BE2C (cell line): ENCODE measurements around the gene LARP6.

Source experiments
- DNase-seq: peaks from one replicate; pipeline ENCODE4 v3.0.0-alpha.2; 2020
- H3K27me3 ChIP-seq: fragments of 250-450 bp; sonication (Bioruptor Pico); 2 replicates; pipeline ENCODE4 v1.5.1; 2020; ENCODE audit warnings: mild to moderate bottlenecking
- H3K36me3 ChIP-seq: fragments of 250-450 bp; sonication (Bioruptor Pico); 2 replicates; pipeline ENCODE4 v1.5.1; 2020; ENCODE audit warnings: mild to moderate bottlenecking
- H3K4me1 ChIP-seq: fragments of 250-450 bp; sonication (Bioruptor Pico); 2 replicates; pipeline ENCODE4 v1.5.1; 2020
- H3K4me3 ChIP-seq: 2 replicates; pipeline ENCODE4 v1.5.1; 2011; ENCODE audit warnings: low read depth, low read length
- H3K9me3 ChIP-seq: fragments of 250-450 bp; sonication (Bioruptor Pico); 2 replicates; pipeline ENCODE4 v1.5.1; 2020
- TF ChIP-seq, protein P1 (sequence below): IDR thresholded peaks from 2 replicates; pipeline ENCODE4 v1.5.1; 2012; ENCODE audit warnings: mild to moderate bottlenecking, low read depth, low read length

The LARP6 gene

DNA sequence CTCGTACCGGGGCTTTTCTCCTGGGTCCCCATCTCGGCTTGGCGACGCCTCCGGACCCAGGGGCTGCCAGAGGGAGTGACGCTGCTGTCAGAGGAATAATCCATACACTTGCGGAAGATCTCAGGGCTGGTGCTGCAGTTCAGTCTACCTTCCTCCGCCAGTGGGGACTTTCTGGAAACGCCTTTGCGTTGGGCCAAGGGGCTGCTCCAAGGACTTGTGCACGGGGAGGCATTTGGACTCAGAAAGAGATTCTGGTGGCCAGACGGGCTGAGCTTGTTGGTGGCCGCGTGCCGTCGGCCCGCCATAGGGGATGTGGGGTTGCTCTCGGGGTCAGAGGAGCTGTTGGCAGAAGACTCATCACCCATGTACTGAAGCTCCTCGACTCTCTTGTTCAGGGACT is 21.8 kb downstream of the LARP6 start:
- no peak overlapping the region for H3K4me3 ChIP-seq
- DNase-seq, result no peak
- H3K27me3 ChIP-seq, result no peaks in the 10 kb centered on the region
- no peaks in the 10 kb centered on the region for H3K36me3 ChIP-seq
- H3K9me3 ChIP-seq, result no peaks in the 10 kb centered on the region
- TF ChIP-seq, protein P1, sequence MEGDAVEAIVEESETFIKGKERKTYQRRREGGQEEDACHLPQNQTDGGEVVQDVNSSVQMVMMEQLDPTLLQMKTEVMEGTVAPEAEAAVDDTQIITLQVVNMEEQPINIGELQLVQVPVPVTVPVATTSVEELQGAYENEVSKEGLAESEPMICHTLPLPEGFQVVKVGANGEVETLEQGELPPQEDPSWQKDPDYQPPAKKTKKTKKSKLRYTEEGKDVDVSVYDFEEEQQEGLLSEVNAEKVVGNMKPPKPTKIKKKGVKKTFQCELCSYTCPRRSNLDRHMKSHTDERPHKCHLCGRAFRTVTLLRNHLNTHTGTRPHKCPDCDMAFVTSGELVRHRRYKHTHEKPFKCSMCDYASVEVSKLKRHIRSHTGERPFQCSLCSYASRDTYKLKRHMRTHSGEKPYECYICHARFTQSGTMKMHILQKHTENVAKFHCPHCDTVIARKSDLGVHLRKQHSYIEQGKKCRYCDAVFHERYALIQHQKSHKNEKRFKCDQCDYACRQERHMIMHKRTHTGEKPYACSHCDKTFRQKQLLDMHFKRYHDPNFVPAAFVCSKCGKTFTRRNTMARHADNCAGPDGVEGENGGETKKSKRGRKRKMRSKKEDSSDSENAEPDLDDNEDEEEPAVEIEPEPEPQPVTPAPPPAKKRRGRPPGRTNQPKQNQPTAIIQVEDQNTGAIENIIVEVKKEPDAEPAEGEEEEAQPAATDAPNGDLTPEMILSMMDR, result no peak
- no peaks in the 10 kb centered on the region for H3K4me1 ChIP-seq

DNA sequence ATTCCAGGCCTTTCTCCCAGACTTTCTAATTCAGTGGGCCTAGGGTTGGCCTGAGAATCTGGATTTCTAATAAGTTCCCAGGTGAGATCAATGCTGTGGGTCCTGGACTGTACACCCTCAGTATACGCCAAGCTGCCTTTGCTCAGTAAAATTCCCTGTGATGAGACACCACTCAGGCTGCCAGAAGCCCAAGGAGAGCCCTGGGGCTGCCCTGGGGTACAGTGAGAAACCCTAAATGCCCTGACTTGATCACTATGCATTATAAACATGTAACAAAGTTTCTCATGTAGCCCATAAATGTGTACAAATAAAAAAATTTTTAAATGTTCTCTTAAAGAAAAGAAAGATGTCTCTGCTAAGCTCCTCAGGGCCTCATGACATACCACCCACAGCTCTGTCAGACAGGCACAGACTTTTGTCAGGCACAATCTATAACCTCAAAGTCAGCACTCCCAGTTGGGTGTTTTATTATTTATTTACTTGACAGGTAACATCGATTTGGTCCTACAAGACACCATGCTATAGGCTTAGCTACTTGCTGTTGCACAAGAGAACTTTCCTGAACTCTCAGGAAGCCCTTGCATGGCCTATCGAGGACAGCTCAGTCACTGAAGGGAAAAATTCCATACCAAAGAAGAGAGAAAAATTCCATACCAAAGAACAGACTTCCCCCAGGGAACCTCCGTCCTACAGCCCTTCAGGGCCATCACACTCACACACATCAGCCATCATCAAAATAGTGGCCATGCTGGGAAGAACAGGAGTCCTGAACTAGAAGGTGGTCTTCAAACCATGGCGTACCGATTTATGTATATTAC is 22.7 kb downstream of the LARP6 start:
- no peak for DNase-seq
- TF ChIP-seq, protein P1, result no peak
- Histone ChIP-seq H3K4me1 (no peaks in the 10 kb centered on the region), H3K9me3 (no peaks in the 10 kb centered on the region), H3K4me3 (no peak overlapping the region), H3K27me3 (no peaks in the 10 kb centered on the region), H3K36me3 (no peaks in the 10 kb centered on the region)

- Histone ChIP-seq H3K4me3 (no peak overlapping the region), H3K36me3 (no peaks in the 10 kb centered on the region), H3K9me3 (no peaks in the 10 kb centered on the region), H3K27me3 (no peaks in the 10 kb centered on the region), H3K4me1 (no peaks in the 10 kb centered on the region)
- no peak for DNase-seq
- TF ChIP-seq, protein P1, result no peak
These were observed 23.3 kb downstream of the LARP6 start for GRCh38 chr15:70830615-70831014.

DNA sequence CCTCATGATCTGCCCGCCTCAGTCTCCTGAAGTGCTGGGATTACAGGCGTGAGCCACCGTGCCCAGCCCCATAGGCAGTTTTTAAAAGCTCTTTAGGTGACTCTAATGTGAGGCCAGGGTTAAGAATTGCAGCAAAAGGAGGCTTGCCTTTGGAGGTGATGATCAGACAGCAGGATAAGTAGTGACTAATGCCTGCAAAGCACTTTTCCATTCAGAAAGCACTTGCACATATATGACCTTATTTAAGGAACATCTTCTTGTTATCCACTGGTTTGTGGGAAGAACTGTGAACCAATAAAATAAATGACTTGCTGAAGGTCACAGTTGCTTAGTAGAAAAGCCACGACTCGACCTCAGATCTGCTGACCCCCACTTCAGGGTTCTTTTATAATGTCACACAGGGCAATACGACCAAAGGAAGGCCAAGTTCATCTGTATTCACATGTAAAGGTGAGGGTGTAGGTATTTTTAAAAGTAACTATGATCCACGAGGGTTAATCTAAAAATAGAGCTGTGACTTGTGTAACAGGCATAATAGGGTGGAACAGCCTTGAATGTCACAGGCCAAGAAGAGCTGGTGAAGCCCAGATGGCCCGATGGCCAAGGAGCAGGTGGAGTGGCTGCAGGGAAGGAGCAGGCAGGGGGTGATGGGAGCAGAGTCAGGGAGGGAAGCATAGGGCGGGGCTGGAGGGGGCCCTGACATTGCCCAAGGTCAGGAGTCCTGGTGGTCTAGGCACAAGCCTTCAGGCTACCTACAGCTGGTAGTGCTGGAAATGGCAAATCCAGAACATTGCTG is 24.4 kb downstream of the LARP6 start:
- no peak for DNase-seq
- Histone ChIP-seq H3K36me3 (no peaks in the 10 kb centered on the region), H3K4me3 (no peak overlapping the region), H3K27me3 (no peaks in the 10 kb centered on the region), H3K4me1 (no peaks in the 10 kb centered on the region), H3K9me3 (no peaks in the 10 kb centered on the region)
- TF ChIP-seq, protein P1, result no peak

- DNase-seq, result no peak
- H3K4me3 ChIP-seq, result no peak overlapping the region
These were observed 26.2 kb downstream of the LARP6 start for GRCh38 chr15:70827721-70828120.

More at GRCh38 chr15:70827721-70828120, 26.2 kb downstream of the LARP6 start:
- H3K36me3 ChIP-seq, result no peaks in the 10 kb centered on the region
- no peaks in the 10 kb centered on the region for H3K4me1 ChIP-seq
- TF ChIP-seq, protein P1, result no peak
- no peaks in the 10 kb centered on the region for H3K9me3 ChIP-seq
- H3K27me3 ChIP-seq, result no peaks in the 10 kb centered on the region
